Measurements from ENCODE around the gene PPFIBP1. TPM values are rescaled to one million over a fixed set of nuclear protein-coding genes. Genes with fewer than 3 reads are reported as not detected.

The PPFIBP1 gene
- total RNA-seq, 3 donors from 2014 or later, result 37.0 to 79.4 (median 40.4) TPM

GRCh38 chr12:27505761-27506160, 18.2 kb upstream of the PPFIBP1 start:
- Histone ChIP-seq H3K36me3 (ENCODE audit: low read depth) (no peaks in the 10 kb centered on the region), H3K4me3 (no peak overlapping the region), H3K9me3 (no peaks in the 10 kb centered on the region), H3K4me1 (ENCODE audit: low read depth) (no peaks in the 10 kb centered on the region)
- intact Hi-C loops (cut with DNase I, micrococcal nuclease), result no loop called here
- TF ChIP-seq, protein P1, sequence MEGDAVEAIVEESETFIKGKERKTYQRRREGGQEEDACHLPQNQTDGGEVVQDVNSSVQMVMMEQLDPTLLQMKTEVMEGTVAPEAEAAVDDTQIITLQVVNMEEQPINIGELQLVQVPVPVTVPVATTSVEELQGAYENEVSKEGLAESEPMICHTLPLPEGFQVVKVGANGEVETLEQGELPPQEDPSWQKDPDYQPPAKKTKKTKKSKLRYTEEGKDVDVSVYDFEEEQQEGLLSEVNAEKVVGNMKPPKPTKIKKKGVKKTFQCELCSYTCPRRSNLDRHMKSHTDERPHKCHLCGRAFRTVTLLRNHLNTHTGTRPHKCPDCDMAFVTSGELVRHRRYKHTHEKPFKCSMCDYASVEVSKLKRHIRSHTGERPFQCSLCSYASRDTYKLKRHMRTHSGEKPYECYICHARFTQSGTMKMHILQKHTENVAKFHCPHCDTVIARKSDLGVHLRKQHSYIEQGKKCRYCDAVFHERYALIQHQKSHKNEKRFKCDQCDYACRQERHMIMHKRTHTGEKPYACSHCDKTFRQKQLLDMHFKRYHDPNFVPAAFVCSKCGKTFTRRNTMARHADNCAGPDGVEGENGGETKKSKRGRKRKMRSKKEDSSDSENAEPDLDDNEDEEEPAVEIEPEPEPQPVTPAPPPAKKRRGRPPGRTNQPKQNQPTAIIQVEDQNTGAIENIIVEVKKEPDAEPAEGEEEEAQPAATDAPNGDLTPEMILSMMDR (IDR thresholded peaks at IDR 0.05), result no peak
- DNase-seq (no peak), ATAC-seq (no peak)

- Histone ChIP-seq H3K9me3 (no peaks in the 10 kb centered on the region), H3K4me3 (no peak overlapping the region), H3K4me1 (ENCODE audit: low read depth) (no peaks in the 10 kb centered on the region), H3K36me3 (ENCODE audit: low read depth) (no peaks in the 10 kb centered on the region)
- DNase-seq (no peak), ATAC-seq (no peak)
- intact Hi-C loops (cut with DNase I, micrococcal nuclease), result no loop called here
- TF ChIP-seq, protein P1 (IDR thresholded peaks at IDR 0.05), result no peak
Observed at GRCh38 chr12:27506645-27507189, 17.3 kb upstream of the PPFIBP1 start.

GRCh38 chr12:27508736-27509431, 15.1 kb upstream of the PPFIBP1 start:
- Histone ChIP-seq H3K4me1 (ENCODE audit: low read depth) (no peaks in the 10 kb centered on the region), H3K36me3 (ENCODE audit: low read depth) (no peaks in the 10 kb centered on the region), H3K9me3 (no peaks in the 10 kb centered on the region), H3K4me3 (no peak overlapping the region)
- ATAC-seq (no peak), DNase-seq (no peak)
- intact Hi-C loops (cut with DNase I, micrococcal nuclease), result no loop called here
- TF ChIP-seq, protein P1 (IDR thresholded peaks at IDR 0.05), result no peak

DNA sequence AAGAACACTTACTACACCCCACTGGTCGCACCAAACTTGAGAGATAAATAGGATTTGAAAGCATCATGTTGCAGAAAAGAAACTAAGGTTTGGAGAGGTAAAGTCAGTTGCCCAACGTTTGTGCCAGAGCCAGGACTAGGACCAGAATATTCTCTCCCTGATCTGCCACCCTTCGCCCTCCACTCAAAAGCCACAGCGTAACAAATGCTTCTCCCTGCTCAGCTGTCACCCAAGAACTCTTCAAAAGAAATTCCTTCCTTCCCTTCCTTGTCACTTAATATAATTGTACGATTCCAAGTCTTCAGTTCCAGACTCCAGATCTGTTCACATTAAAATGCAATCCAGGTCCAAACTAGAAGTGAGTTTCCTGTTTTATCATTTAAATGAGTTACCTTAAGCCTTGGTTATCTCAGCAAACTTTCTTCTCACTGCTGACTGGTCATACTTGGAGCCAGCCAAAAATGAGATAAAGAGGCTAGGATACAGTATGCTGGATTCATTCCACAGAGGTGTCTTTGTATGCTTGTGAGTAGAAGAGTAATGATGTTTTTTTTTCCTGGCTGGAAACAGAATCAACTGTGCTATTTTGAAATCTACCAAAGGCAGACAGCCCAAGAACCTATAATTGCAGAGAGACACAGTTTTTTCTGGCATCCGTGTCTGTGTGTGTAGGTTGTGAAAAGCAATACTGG, 12.8 kb upstream of the PPFIBP1 start:
- no peak overlapping the region for H3K4me3 ChIP-seq
- TF ChIP-seq, protein P1 (IDR thresholded peaks at IDR 0.05), result no peak
- ATAC-seq (no peak), DNase-seq (no peak)
- intact Hi-C loops (cut with DNase I, micrococcal nuclease), result no loop called here
- no peaks in the 10 kb centered on the region for H3K9me3 ChIP-seq
- no peaks in the 10 kb centered on the region for H3K4me1 ChIP-seq (ENCODE audit: low read depth)
- no peaks in the 10 kb centered on the region for H3K36me3 ChIP-seq (ENCODE audit: low read depth)

DNA sequence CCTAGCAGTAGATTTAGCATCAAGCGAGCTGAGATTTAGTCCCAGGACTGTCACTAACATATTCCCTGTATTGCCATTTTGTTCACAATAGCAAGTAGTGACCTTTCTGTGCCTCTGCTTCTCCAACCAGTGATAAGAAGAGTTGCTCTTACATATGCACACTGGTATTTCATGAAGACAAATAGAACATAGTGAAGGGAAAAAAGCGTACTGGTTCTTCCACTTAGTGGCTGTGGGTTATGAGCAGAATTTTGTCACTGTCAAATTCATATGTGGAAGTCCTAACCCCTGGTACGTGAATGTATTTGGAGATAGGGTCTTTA, 12.3 kb upstream of the PPFIBP1 start:
- Histone ChIP-seq H3K9me3 (no peaks in the 10 kb centered on the region), H3K4me1 (ENCODE audit: low read depth) (no peaks in the 10 kb centered on the region), H3K4me3 (no peak overlapping the region), H3K36me3 (ENCODE audit: low read depth) (no peaks in the 10 kb centered on the region)
- ATAC-seq (no peak), DNase-seq (no peak)
- intact Hi-C loops (cut with DNase I, micrococcal nuclease), result no loop called here
- TF ChIP-seq, protein P1 (IDR thresholded peaks at IDR 0.05), result no peak

Measured in mucosa of descending colon (tissue), 3 donors.